ENCODE measurements around the gene DUS2. TPM values are rescaled to one million over a fixed set of nuclear protein-coding genes. Genes with fewer than 3 reads are reported as not detected.

Gene DUS2
- total RNA-seq, 4 donors from 2014 or later: 4.5 to 9.6 (median 7.1) TPM

DNA sequence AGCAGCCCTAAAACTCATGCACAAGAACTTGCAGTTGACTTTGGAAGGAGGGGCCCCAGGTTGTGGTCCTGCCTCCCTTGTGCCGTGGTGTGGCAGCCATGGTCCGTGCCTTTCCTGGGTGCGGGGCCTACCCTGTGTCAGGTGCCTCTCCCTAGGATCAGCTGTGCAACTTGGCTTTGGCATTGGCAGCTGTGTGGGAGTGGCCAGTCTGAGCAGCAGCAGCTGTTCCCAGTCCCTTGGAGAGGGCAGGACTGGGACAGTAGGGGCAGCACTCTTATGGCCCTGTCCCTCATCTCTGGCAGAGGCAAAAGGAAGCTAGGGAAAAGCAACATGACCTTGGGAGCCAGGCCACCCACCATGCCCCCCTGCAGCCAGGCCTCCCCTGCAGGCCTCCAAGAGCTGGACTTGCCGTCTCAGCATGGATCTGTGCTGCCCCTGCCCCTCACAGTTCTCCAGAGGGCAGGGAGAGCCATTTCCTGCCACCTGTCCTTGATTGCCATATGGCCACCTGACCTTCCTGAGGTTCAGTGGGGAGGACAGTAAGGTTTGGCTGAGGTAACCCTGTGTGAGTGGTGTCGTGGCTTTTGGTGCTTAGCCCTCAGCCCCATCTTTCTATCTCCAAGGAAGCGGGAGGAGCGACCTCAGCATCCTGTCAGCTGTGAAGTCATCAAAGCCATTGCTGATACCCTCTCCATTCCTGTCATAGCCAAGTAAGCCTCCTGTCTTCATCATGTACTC, 46.6 kb downstream of the DUS2 start:
- Histone ChIP-seq H3K4me1 (peaks cover 68 to 71% of the 10 kb centered on the region in 2 donors), H3K27me3 (no peaks in the 10 kb centered on the region), H3K27ac (peak overlapping the region; percentile 77 to 89 (median 84)), H3K4me3 (no peak overlapping the region), H3K36me3 (no peaks in the 10 kb centered on the region), H3K9me3 (no peaks in the 10 kb centered on the region)
- TF ChIP-seq POLR2A (IDR thresholded peaks at IDR 0.05): peak; percentile 19 to 23
- TF ChIP-seq, protein P1, sequence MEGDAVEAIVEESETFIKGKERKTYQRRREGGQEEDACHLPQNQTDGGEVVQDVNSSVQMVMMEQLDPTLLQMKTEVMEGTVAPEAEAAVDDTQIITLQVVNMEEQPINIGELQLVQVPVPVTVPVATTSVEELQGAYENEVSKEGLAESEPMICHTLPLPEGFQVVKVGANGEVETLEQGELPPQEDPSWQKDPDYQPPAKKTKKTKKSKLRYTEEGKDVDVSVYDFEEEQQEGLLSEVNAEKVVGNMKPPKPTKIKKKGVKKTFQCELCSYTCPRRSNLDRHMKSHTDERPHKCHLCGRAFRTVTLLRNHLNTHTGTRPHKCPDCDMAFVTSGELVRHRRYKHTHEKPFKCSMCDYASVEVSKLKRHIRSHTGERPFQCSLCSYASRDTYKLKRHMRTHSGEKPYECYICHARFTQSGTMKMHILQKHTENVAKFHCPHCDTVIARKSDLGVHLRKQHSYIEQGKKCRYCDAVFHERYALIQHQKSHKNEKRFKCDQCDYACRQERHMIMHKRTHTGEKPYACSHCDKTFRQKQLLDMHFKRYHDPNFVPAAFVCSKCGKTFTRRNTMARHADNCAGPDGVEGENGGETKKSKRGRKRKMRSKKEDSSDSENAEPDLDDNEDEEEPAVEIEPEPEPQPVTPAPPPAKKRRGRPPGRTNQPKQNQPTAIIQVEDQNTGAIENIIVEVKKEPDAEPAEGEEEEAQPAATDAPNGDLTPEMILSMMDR (IDR thresholded peaks at IDR 0.05 in 4 of 5, conservative IDR thresholded peaks at IDR 0.05 in 1 of 5): peak; percentile 33 to 61 (median 46)
- in situ Hi-C loops (cut with MboI; ENCODE audit: low sequenced_read_pairs in 4 of 4) (no loop called here), intact Hi-C loops (cut with DNase I; ENCODE audit: low total_unique reads) (loop anchor here (1.0 to 5.0 kb wide), 2 partner anchors 160 to 822 kb away; partner anchors contain the start of genes FHOD1 and SLC9A5)
- DNase-seq (peak; percentile 87 to 97), ATAC-seq (peak; percentile 60 to 68)

DNA sequence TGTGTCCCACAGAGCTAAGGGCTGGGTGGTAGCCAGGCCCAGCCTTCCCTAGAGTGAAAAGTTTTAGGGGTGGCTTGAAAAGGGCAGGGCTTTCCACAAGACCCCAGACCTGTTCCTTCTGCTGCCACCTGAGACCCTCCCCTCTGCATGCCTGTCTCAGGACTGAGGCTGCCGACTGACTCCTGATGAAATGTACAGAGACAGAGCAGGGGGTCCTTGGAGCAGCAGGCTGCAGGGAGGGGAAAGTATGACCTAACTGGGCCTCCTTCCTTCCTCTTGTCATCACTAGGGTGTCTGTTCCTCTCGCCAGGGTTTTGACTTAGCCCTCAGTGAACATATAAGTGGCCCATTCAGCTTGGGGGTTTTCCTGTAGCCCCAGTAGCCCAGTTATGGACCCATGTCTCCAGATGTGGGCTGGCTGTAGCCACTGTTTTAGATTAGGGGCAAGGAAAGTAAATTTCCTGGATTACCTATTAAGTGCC, 47.2 kb downstream of the DUS2 start:
- TF ChIP-seq POLR2A (IDR thresholded peaks at IDR 0.05): no peak
- TF ChIP-seq, protein P1 (IDR thresholded peaks at IDR 0.05 in 4 of 5, conservative IDR thresholded peaks at IDR 0.05 in 1 of 5): no peak
- ATAC-seq: no peak
- no peak for DNase-seq
- H3K9me3 ChIP-seq: no peaks in the 10 kb centered on the region
- peak overlapping the region; percentile 77 to 89 (median 84) for H3K27ac ChIP-seq
- in situ Hi-C loops (cut with MboI; ENCODE audit: low sequenced_read_pairs in 4 of 4) (no loop called here), intact Hi-C loops (cut with DNase I; ENCODE audit: low total_unique reads) (loop anchor here (5.0 kb wide), 1 partner anchor 823 kb away; the partner anchor contains the start of genes FHOD1 and SLC9A5)
- no peaks in the 10 kb centered on the region for H3K36me3 ChIP-seq
- no peak overlapping the region for H3K4me3 ChIP-seq
- H3K4me1 ChIP-seq: peaks cover 62 to 69% of the 10 kb centered on the region in 2 donors
- H3K27me3 ChIP-seq: no peaks in the 10 kb centered on the region

DNA sequence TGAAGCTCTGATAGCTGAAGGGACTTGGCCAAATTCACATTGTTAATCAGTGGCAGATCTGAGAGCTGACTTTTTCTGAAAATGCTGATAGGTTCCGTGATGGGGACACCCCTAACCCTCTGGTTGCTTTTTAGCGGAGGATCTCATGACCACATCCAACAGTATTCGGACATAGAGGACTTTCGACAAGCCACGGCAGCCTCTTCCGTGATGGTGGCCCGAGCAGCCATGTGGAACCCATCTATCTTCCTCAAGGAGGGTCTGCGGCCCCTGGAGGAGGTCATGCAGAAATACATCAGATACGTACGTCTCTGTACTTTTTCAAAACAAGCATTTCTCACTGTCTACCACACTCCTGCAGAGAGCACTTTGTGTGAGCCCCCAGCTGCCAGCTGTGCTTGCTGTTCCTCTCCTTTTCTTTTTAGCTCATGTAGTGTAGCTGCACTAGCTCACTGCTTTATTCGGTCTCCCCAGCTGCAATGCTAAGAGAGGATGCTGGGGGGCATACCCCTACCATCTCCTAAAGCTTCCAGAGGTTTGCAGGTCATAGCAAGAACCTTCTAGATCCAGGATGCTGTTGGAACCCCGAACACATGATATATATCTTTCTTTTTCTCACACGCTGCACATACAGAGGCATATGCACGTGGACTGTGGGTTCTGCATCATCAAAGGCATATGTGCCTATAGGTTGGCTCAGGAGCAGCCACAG, 47.9 kb downstream of the DUS2 start:
- DNase-seq (no peak), ATAC-seq (no peak)
- Histone ChIP-seq H3K27me3 (no peaks in the 10 kb centered on the region), H3K27ac (peak overlapping the region; percentile 80 to 89 (median 86)), H3K4me1 (peaks cover 57 to 69% of the 10 kb centered on the region in 2 donors), H3K4me3 (no peak overlapping the region), H3K36me3 (no peaks in the 10 kb centered on the region), H3K9me3 (no peaks in the 10 kb centered on the region)
- in situ Hi-C loops (cut with MboI; ENCODE audit: low sequenced_read_pairs in 4 of 4): no loop called here
- no peak for TF ChIP-seq POLR2A (IDR thresholded peaks at IDR 0.05)
- TF ChIP-seq, protein P1 (IDR thresholded peaks at IDR 0.05 in 4 of 5, conservative IDR thresholded peaks at IDR 0.05 in 1 of 5): no peak
- intact Hi-C loops (cut with DNase I; ENCODE audit: low total_unique reads): loop anchor here (5.0 kb wide), 1 partner anchor 824 kb away; the partner anchor contains the start of genes FHOD1 and SLC9A5

DNA sequence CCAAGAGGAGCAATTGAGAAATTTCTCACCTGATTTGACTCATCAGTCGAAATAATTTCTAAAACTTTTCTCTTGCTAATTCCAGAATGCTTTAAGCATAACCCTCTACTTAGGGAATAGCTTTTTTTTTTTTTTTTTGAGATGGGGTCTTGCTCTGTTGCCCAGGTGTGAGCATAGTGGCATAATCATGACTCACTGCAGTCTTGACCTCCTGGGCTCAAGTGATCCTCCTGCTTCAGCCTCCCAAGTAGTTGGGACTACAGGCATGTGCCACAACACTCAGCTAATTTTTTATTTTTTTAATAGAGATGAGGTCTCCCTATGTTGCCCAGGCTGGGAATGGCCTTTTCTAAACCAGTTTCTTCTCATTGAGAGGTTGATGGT, 48.4 kb downstream of the DUS2 start:
- ATAC-seq (no peak), DNase-seq (no peak)
- in situ Hi-C loops (cut with MboI; ENCODE audit: low sequenced_read_pairs in 4 of 4) (no loop called here), intact Hi-C loops (cut with DNase I; ENCODE audit: low total_unique reads) (loop anchor here (5.0 kb wide), 1 partner anchor 824 kb away; the partner anchor contains the start of genes FHOD1 and SLC9A5)
- TF ChIP-seq, protein P1 (IDR thresholded peaks at IDR 0.05 in 4 of 5, conservative IDR thresholded peaks at IDR 0.05 in 1 of 5): no peak
- TF ChIP-seq POLR2A (IDR thresholded peaks at IDR 0.05): no peak
- no peaks in the 10 kb centered on the region for H3K36me3 ChIP-seq
- H3K27me3 ChIP-seq: no peaks in the 10 kb centered on the region
- no peak overlapping the region for H3K4me3 ChIP-seq
- H3K9me3 ChIP-seq: no peaks in the 10 kb centered on the region
- H3K4me1 ChIP-seq: peaks cover 60 to 67% of the 10 kb centered on the region in 2 donors
- H3K27ac ChIP-seq: peak overlapping the region; percentile 83 to 89 (median 86)

Data from gastrocnemius medialis (tissue), 4 donors.